ENCODE measurements around the gene IL1RAP. TPM values are rescaled to one million over a fixed set of nuclear protein-coding genes. Genes with fewer than 3 reads are reported as not detected.

IL1RAP gene
- total RNA-seq, 1 donor from 2014 or later: 5.1 TPM

DNA sequence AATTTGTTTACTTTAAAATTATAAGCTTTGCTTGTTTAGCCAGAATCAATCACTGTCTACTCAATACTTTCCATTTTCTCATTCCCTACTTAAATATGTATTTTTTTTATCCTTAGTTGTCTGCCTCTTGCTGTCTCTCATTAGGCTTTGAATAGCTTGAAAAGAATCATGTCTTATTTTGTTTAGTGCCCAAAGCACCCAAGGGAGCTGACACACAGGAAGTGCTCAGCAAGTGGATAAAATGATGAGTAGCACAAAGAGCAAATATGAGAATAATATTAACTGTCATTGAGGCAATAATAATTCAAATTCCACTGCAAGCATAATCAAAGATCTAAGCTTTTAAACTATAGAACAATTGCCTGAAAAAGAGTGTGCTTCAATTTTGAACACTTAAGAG, 19.0 kb upstream of the IL1RAP start:
- H3K36me3 ChIP-seq: no peaks in the 10 kb centered on the region
- no peak for TF ChIP-seq CTCF (IDR thresholded peaks at IDR 0.05; ENCODE audit: borderline replicate concordance)
- no peak overlapping the region for H3K4me3 ChIP-seq
- H3K4me1 ChIP-seq: peaks cover 44% of the 10 kb centered on the region
- intact Hi-C loops (cut with micrococcal nuclease): no loop called here
- peak overlapping the region; percentile 85 for H3K27ac ChIP-seq (replicated peaks)
- H3K9me3 ChIP-seq (replicated peaks): no peaks in the 10 kb centered on the region
- no peak for DNase-seq
- no peaks in the 10 kb centered on the region for H3K27me3 ChIP-seq (ENCODE audit: low read depth)

GRCh38 chr3:190495354-190495753, 18.5 kb upstream of the IL1RAP start:
- H3K4me1 ChIP-seq: peaks cover 44% of the 10 kb centered on the region

GRCh38 chr3:190495796-190496195, 18.1 kb upstream of the IL1RAP start:
- Histone ChIP-seq H3K27ac (replicated peaks) (peak overlapping the region; percentile 85), H3K9me3 (replicated peaks) (no peaks in the 10 kb centered on the region), H3K36me3 (no peaks in the 10 kb centered on the region), H3K4me3 (no peak overlapping the region), H3K4me1 (peaks cover 44% of the 10 kb centered on the region), H3K27me3 (ENCODE audit: low read depth) (no peaks in the 10 kb centered on the region)
- TF ChIP-seq CTCF (IDR thresholded peaks at IDR 0.05; ENCODE audit: borderline replicate concordance): no peak
- intact Hi-C loops (cut with micrococcal nuclease): no loop called here
- no peak for DNase-seq

More at GRCh38 chr3:190495354-190495753, 18.5 kb upstream of the IL1RAP start:
- no peak for DNase-seq
- no peaks in the 10 kb centered on the region for H3K27me3 ChIP-seq (ENCODE audit: low read depth)
- H3K27ac ChIP-seq (replicated peaks): peak overlapping the region; percentile 85
- intact Hi-C loops (cut with micrococcal nuclease): no loop called here
- no peak overlapping the region for H3K4me3 ChIP-seq
- H3K36me3 ChIP-seq: no peaks in the 10 kb centered on the region
- TF ChIP-seq CTCF (IDR thresholded peaks at IDR 0.05; ENCODE audit: borderline replicate concordance): no peak
- no peaks in the 10 kb centered on the region for H3K9me3 ChIP-seq (replicated peaks)

GRCh38 chr3:190496859-190497258, 17.0 kb upstream of the IL1RAP start:
- H3K27ac ChIP-seq (replicated peaks): peak overlapping the region; percentile 85
- peaks cover 44% of the 10 kb centered on the region for H3K4me1 ChIP-seq
- H3K9me3 ChIP-seq (replicated peaks): no peaks in the 10 kb centered on the region
- no peak for TF ChIP-seq CTCF (IDR thresholded peaks at IDR 0.05; ENCODE audit: borderline replicate concordance)
- H3K36me3 ChIP-seq: no peaks in the 10 kb centered on the region
- intact Hi-C loops (cut with micrococcal nuclease): no loop called here
- H3K4me3 ChIP-seq: peak overlapping the region; percentile 23
- no peaks in the 10 kb centered on the region for H3K27me3 ChIP-seq (ENCODE audit: low read depth)
- DNase-seq: no peak

GRCh38 chr3:190497811-190498210, 16.1 kb upstream of the IL1RAP start:
- H3K27ac ChIP-seq (replicated peaks): peak overlapping the region; percentile 85
- H3K4me3 ChIP-seq: peak overlapping the region; percentile 23
- peaks cover 47% of the 10 kb centered on the region for H3K4me1 ChIP-seq
- DNase-seq: peak; percentile 16
- no peak for TF ChIP-seq CTCF (IDR thresholded peaks at IDR 0.05; ENCODE audit: borderline replicate concordance)
- H3K36me3 ChIP-seq: no peaks in the 10 kb centered on the region
- intact Hi-C loops (cut with micrococcal nuclease): no loop called here
- no peaks in the 10 kb centered on the region for H3K9me3 ChIP-seq (replicated peaks)
- H3K27me3 ChIP-seq (ENCODE audit: low read depth): no peaks in the 10 kb centered on the region

- Histone ChIP-seq H3K9me3 (replicated peaks) (no peaks in the 10 kb centered on the region), H3K27ac (replicated peaks) (peak overlapping the region; percentile 85), H3K36me3 (no peaks in the 10 kb centered on the region), H3K4me1 (peaks cover 46% of the 10 kb centered on the region), H3K27me3 (ENCODE audit: low read depth) (no peaks in the 10 kb centered on the region), H3K4me3 (peak overlapping the region; percentile 23)
- intact Hi-C loops (cut with micrococcal nuclease): no loop called here
- TF ChIP-seq CTCF (IDR thresholded peaks at IDR 0.05; ENCODE audit: borderline replicate concordance): no peak
- no peak for DNase-seq
These were observed 15.6 kb upstream of the IL1RAP start for GRCh38 chr3:190498293-190498692.

Measured in left ventricle myocardium inferior (tissue), 1 donor.